GM12878 (cell line): ENCODE measurements around the gene NLGN2. TPM values are rescaled to one million over a fixed set of nuclear protein-coding genes. Genes with fewer than 3 reads are reported as not detected.

Source experiments
- DPF2 ChIP-seq: fragments of 450-650 bp; IDR thresholded peaks from 2 replicates; pipeline ENCODE4 v1.6.1; 2017; ENCODE audit warnings: mild to moderate bottlenecking
- MLLT1 ChIP-seq: fragments of 450-650 bp; IDR thresholded peaks from 2 replicates; pipeline ENCODE4 v1.6.1; 2016; ENCODE audit warnings: mild to moderate bottlenecking
- POLR2A ChIP-seq: IDR thresholded peaks from 2 replicates; pipeline ENCODE4 v1.6.1; 2011; ENCODE audit warnings: low read depth, mild to moderate bottlenecking, low read length
- PRDM15 ChIP-seq: fragments of 450-650 bp; formaldehyde crosslinking; IDR thresholded peaks from 2 replicates; pipeline ENCODE4 v1.4.0; 2020; ENCODE audit warnings: mild to moderate bottlenecking, moderate library complexity
- SP1 ChIP-seq: IDR thresholded peaks from one replicate; pipeline ENCODE4 v1.6.1; 2011; ENCODE audit warnings: low read depth, low read length
- SUPT20H ChIP-seq: IDR thresholded peaks from 2 replicates; pipeline ENCODE4 v1.6.1; 2011; ENCODE audit warnings: low read depth, mild to moderate bottlenecking, low read length, moderate library complexity, borderline replicate concordance; ENCODE audit not compliant: control insufficient read depth
- SUZ12 ChIP-seq: fragments of 200-600 bp; sonication (generic); IDR thresholded peaks from one replicate; pipeline ENCODE4 v1.6.1; 2018; ENCODE audit warnings: antibody characterized with exemption, mild to moderate bottlenecking; ENCODE audit not compliant: unreplicated experiment
- TCF3 ChIP-seq: IDR thresholded peaks from 2 replicates; pipeline ENCODE4 v1.6.1; 2012; ENCODE audit warnings: low read depth, mild to moderate bottlenecking, low read length, borderline replicate concordance; ENCODE audit not compliant: insufficient read depth
- ZBTB33 ChIP-seq: fragments of 450-650 bp; IDR thresholded peaks from 2 replicates; pipeline ENCODE4 v1.6.1; 2017; ENCODE audit warnings: mild to moderate bottlenecking
- polyA plus RNA-seq, 11 experiments: library from polyadenylated mRNA; depleted of rRNA in 4 of 11; unstranded in 6 of 11; stranded (reverse) in 5 of 11; fragments of >200 nt; fragmentation: Nextera tagmentation in 4 of 11; fragmentation: Illumina TruSeq in 1 of 11; extraction: Ambion mirVana in 4 of 11; extraction: Trizol in 1 of 11; gene quantifications; 1 replicate in 1 of 11; 2 replicates in 10 of 11; pipeline versions ENCODE4 v1.2.1 to v1.2.3, GENCODE V29; 2011 to 2016; ENCODE audit warnings: inconsistent platforms in 2 of 11, missing spikeins in 2 of 11, low read depth in 1 of 11
- total RNA-seq, 4 experiments: library from RNA; depleted of rRNA in 3 of 4; stranded (reverse); fragments of >200 nt in 3 of 4; fragmentation: Illumina TruSeq in 1 of 4; extraction: Trizol in 1 of 4; gene quantifications; 2 replicates each; pipeline versions ENCODE4 v1.2.1 to v1.2.3, GENCODE V29; 2013 to 2021

The NLGN2 gene
- total and polyA plus RNA-seq, 10 of the 15 experiments (the other 5 are each of a cell fraction or from before 2014, with no cell fraction given) = 0.02 to 0.87 (median 0.11) TPM; not detected in 2

- TF ChIP-seq PRDM15 (no peak), SUPT20H (no peak), ZBTB33 (no peak), MLLT1 (no peak), TCF3 (no peak), DPF2 (no peak), SP1 (no peak), SUZ12 (no peak), POLR2A (no peak)
Measured at GRCh38 chr17:7468804-7469389, 61.3 kb downstream of the NLGN2 start (continued).

Other genes with a start within 250 kb of the NLGN2 start
Only the 7 nearest of the 39 such genes appear.
- gene TNK1, start 26.8 kb upstream of the NLGN2 start, total RNA-seq (2014; rRNA removed) = 0.54 and 1.1 TPM in 2 replicates
- gene TNK1, start 26.8 kb upstream of the NLGN2 start, total RNA-seq (2014; rRNA removed; fragmentation: Illumina TruSeq; extraction: Trizol) = 0.18 and 0.94 TPM in 2 replicates
- gene TNK1, start 26.8 kb upstream of the NLGN2 start, total RNA-seq (2021) = 0.77 and 2.0 TPM in 2 replicates
- gene TNK1, start 26.8 kb upstream of the NLGN2 start, polyA plus RNA-seq (2011; rRNA removed) = 0.19 and 0.22 TPM in 2 replicates
- 0.21 and 0.60 TPM in 2 replicates for gene TNK1, start 26.8 kb upstream of the NLGN2 start, polyA plus RNA-seq (2014; fragmentation: Illumina TruSeq; extraction: Trizol)
- under 1 TPM; 0.06 to 0.11 TPM for gene TNK1, start 26.8 kb upstream of the NLGN2 start, polyA plus RNA-seq (2014; fragmentation: Nextera tagmentation; extraction: Ambion mirVana)
- gene TNK1, start 26.8 kb upstream of the NLGN2 start, polyA plus RNA-seq (2014; rRNA removed) = 1.0 and 2.5 TPM in 2 replicates
- 1 to 10 TPM in 1 of 2 experiments, under 1 TPM in 1; 0.63 to 1.2 TPM for gene TNK1, start 26.8 kb upstream of the NLGN2 start, polyA plus RNA-seq (2016; fragmentation: Nextera tagmentation; extraction: Ambion mirVana)
- 37.3 and 42.9 TPM in 2 replicates for gene PLSCR3, start 13.3 kb upstream of the NLGN2 start, total RNA-seq (2014; rRNA removed)
- 13.0 and 14.0 TPM in 2 replicates for gene PLSCR3, start 13.3 kb upstream of the NLGN2 start, total RNA-seq (2014; rRNA removed; fragmentation: Illumina TruSeq; extraction: Trizol)
- 44.2 and 45.6 TPM in 2 replicates for gene PLSCR3, start 13.3 kb upstream of the NLGN2 start, total RNA-seq (2021)
- 3.7 and 9.9 TPM in 2 replicates for gene PLSCR3, start 13.3 kb upstream of the NLGN2 start, polyA plus RNA-seq (2011; rRNA removed)
- 16.9 and 43.8 TPM in 2 replicates for gene PLSCR3, start 13.3 kb upstream of the NLGN2 start, polyA plus RNA-seq (2014; fragmentation: Illumina TruSeq; extraction: Trizol)
- 10 to 100 TPM; 12.7 to 12.8 TPM for gene PLSCR3, start 13.3 kb upstream of the NLGN2 start, polyA plus RNA-seq (2014; fragmentation: Nextera tagmentation; extraction: Ambion mirVana)
- gene PLSCR3, start 13.3 kb upstream of the NLGN2 start, polyA plus RNA-seq (2014; rRNA removed) = 50.1 and 54.2 TPM in 2 replicates
- gene PLSCR3, start 13.3 kb upstream of the NLGN2 start, polyA plus RNA-seq (2016; fragmentation: Nextera tagmentation; extraction: Ambion mirVana) = 10 to 100 TPM; 46.7 to 51.4 TPM
- 220 and 224 TPM in 2 replicates for gene TMEM256, start 3.7 kb upstream of the NLGN2 start, total RNA-seq (2014; rRNA removed)
- 92.8 and 96.0 TPM in 2 replicates for gene TMEM256, start 3.7 kb upstream of the NLGN2 start, total RNA-seq (2014; rRNA removed; fragmentation: Illumina TruSeq; extraction: Trizol)
- gene TMEM256, start 3.7 kb upstream of the NLGN2 start, total RNA-seq (2021) = 94.0 and 100 TPM in 2 replicates
- gene TMEM256, start 3.7 kb upstream of the NLGN2 start, polyA plus RNA-seq (2011; rRNA removed) = 33.2 and 57.3 TPM in 2 replicates
- 17.6 and 67.3 TPM in 2 replicates for gene TMEM256, start 3.7 kb upstream of the NLGN2 start, polyA plus RNA-seq (2014; fragmentation: Illumina TruSeq; extraction: Trizol)
- 100 to 1,000 TPM; 210 to 246 TPM for gene TMEM256, start 3.7 kb upstream of the NLGN2 start, polyA plus RNA-seq (2014; fragmentation: Nextera tagmentation; extraction: Ambion mirVana)
- gene TMEM256, start 3.7 kb upstream of the NLGN2 start, polyA plus RNA-seq (2014; rRNA removed) = 299 and 342 TPM in 2 replicates
- 10 to 100 TPM; 95.5 to 96.0 TPM for gene TMEM256, start 3.7 kb upstream of the NLGN2 start, polyA plus RNA-seq (2016; fragmentation: Nextera tagmentation; extraction: Ambion mirVana)
- not detected in 2 replicates for gene SPEM1, start 12.5 kb downstream of the NLGN2 start, total RNA-seq (2014; rRNA removed)
- gene SPEM1, start 12.5 kb downstream of the NLGN2 start, total RNA-seq (2014; rRNA removed; fragmentation: Illumina TruSeq; extraction: Trizol) = not detected in 2 replicates
- gene SPEM1, start 12.5 kb downstream of the NLGN2 start, total RNA-seq (2021) = not detected in 2 replicates
- not detected in 2 replicates for gene SPEM1, start 12.5 kb downstream of the NLGN2 start, polyA plus RNA-seq (2011; rRNA removed)
- not detected in 2 replicates for gene SPEM1, start 12.5 kb downstream of the NLGN2 start, polyA plus RNA-seq (2014; fragmentation: Illumina TruSeq; extraction: Trizol)
- not detected for gene SPEM1, start 12.5 kb downstream of the NLGN2 start, polyA plus RNA-seq (2014; fragmentation: Nextera tagmentation; extraction: Ambion mirVana)
- gene SPEM1, start 12.5 kb downstream of the NLGN2 start, polyA plus RNA-seq (2014; rRNA removed) = not detected in 2 replicates
- not detected for gene SPEM1, start 12.5 kb downstream of the NLGN2 start, polyA plus RNA-seq (2016; fragmentation: Nextera tagmentation; extraction: Ambion mirVana)
- not detected in 2 replicates for gene SPEM2, start 17.8 kb downstream of the NLGN2 start, total RNA-seq (2014; rRNA removed)
- gene SPEM2, start 17.8 kb downstream of the NLGN2 start, total RNA-seq (2014; rRNA removed; fragmentation: Illumina TruSeq; extraction: Trizol) = not detected in 2 replicates
- gene SPEM2, start 17.8 kb downstream of the NLGN2 start, total RNA-seq (2021) = not detected in 2 replicates
- gene SPEM2, start 17.8 kb downstream of the NLGN2 start, polyA plus RNA-seq (2011; rRNA removed) = not detected in 2 replicates
- not detected in 2 replicates for gene SPEM2, start 17.8 kb downstream of the NLGN2 start, polyA plus RNA-seq (2014; fragmentation: Illumina TruSeq; extraction: Trizol)
- gene SPEM2, start 17.8 kb downstream of the NLGN2 start, polyA plus RNA-seq (2014; fragmentation: Nextera tagmentation; extraction: Ambion mirVana) = not detected
- not detected in 2 replicates for gene SPEM2, start 17.8 kb downstream of the NLGN2 start, polyA plus RNA-seq (2014; rRNA removed)
- not detected for gene SPEM2, start 17.8 kb downstream of the NLGN2 start, polyA plus RNA-seq (2016; fragmentation: Nextera tagmentation; extraction: Ambion mirVana)
- gene SPEM3, start 21.0 kb downstream of the NLGN2 start, total RNA-seq (2014; rRNA removed) = not detected in 2 replicates
- not detected in 2 replicates for gene SPEM3, start 21.0 kb downstream of the NLGN2 start, total RNA-seq (2014; rRNA removed; fragmentation: Illumina TruSeq; extraction: Trizol)
- gene SPEM3, start 21.0 kb downstream of the NLGN2 start, total RNA-seq (2021) = not detected in 2 replicates
- gene SPEM3, start 21.0 kb downstream of the NLGN2 start, polyA plus RNA-seq (2011; rRNA removed) = not detected in 2 replicates
- gene SPEM3, start 21.0 kb downstream of the NLGN2 start, polyA plus RNA-seq (2014; fragmentation: Illumina TruSeq; extraction: Trizol) = not detected in 2 replicates
- not detected for gene SPEM3, start 21.0 kb downstream of the NLGN2 start, polyA plus RNA-seq (2014; fragmentation: Nextera tagmentation; extraction: Ambion mirVana)
- gene SPEM3, start 21.0 kb downstream of the NLGN2 start, polyA plus RNA-seq (2014; rRNA removed) = not detected in 2 replicates
- not detected for gene SPEM3, start 21.0 kb downstream of the NLGN2 start, polyA plus RNA-seq (2016; fragmentation: Nextera tagmentation; extraction: Ambion mirVana)
- 14.0 and 14.8 TPM in 2 replicates for gene TMEM102, start 27.6 kb downstream of the NLGN2 start, total RNA-seq (2014; rRNA removed)
- 4.2 and 5.1 TPM in 2 replicates for gene TMEM102, start 27.6 kb downstream of the NLGN2 start, total RNA-seq (2014; rRNA removed; fragmentation: Illumina TruSeq; extraction: Trizol)
- gene TMEM102, start 27.6 kb downstream of the NLGN2 start, total RNA-seq (2021) = 13.9 and 14.4 TPM in 2 replicates
- 2.6 and 6.5 TPM in 2 replicates for gene TMEM102, start 27.6 kb downstream of the NLGN2 start, polyA plus RNA-seq (2011; rRNA removed)
- gene TMEM102, start 27.6 kb downstream of the NLGN2 start, polyA plus RNA-seq (2014; fragmentation: Illumina TruSeq; extraction: Trizol) = 1.9 and 4.5 TPM in 2 replicates
- gene TMEM102, start 27.6 kb downstream of the NLGN2 start, polyA plus RNA-seq (2014; fragmentation: Nextera tagmentation; extraction: Ambion mirVana) = under 1 TPM in 1 of 2 experiments, not detected in 1; 0.04 TPM
- gene TMEM102, start 27.6 kb downstream of the NLGN2 start, polyA plus RNA-seq (2014; rRNA removed) = 10.5 and 11.1 TPM in 2 replicates
- 10 to 100 TPM; 11.3 to 12.8 TPM for gene TMEM102, start 27.6 kb downstream of the NLGN2 start, polyA plus RNA-seq (2016; fragmentation: Nextera tagmentation; extraction: Ambion mirVana)